HepG2 (cell line): ENCODE results near the gene BIRC5. TPM values are rescaled to one million over a fixed set of nuclear protein-coding genes. Genes with fewer than 3 reads are reported as not detected.

Experiments
- ATAC-seq: fragments of 200-7000 bp; cut with Tn5 transposase; 3 replicates; pipeline ENCODE4 v1.9.1; 2020; ENCODE audit warnings: mild to moderate bottlenecking, moderate library complexity
- BruUV-seq: library from RNA; stranded (reverse); fragments of 400-500 nt; replicated peaks from 2 replicates; lab custom pipeline; 2021; lab: Mats Ljungman, UMichigan
- CTCF ChIA-PET: fragments of 300-600 bp; formaldehyde crosslinking; extraction: SDS; loops from one replicate; lab custom pipeline; 2021; ENCODE audit warnings: low total read pairs, inconsistent platforms, low intra/inter-chr PET ratio; lab: Yijun Ruan, JAX
- POLR2A ChIA-PET: fragments of 350-600 bp; sonication (Branson Sonifier 250); formaldehyde crosslinking; loops from one replicate; lab custom pipeline; 2020; ENCODE audit warnings: antibody characterized with exemption, inconsistent platforms; lab: Yijun Ruan, JAX
- DNase-seq: peaks from one replicate; pipeline ENCODE4 v3.0.0-alpha.2; 2015; ENCODE audit warnings: low spot score
- FAIRE-seq: peaks from 3 replicates; lab custom pipeline; 2011; peaks lifted over from hg19 to GRCh38; lab: Jason Lieb, UNC
- H2AFZ ChIP-seq: one replicate; pipeline ENCODE4 v1.6.1; 2011; ENCODE audit warnings: low read length, inconsistent platforms
- H3K27ac ChIP-seq: fragments of 300-600 bp; 3 replicates; pipeline ENCODE4 v1.8.0; 2011; ENCODE audit warnings: mixed run types, mild to moderate bottlenecking, mixed read lengths, low read length, inconsistent platforms; ENCODE audit not compliant: insufficient read depth; ENCODE audit errors: extremely low read length
- H3K27me3 ChIP-seq, 2 experiments: fragments of 200-600 bp in 1 of 2; 2 replicates in 1 of 2; 3 replicates in 1 of 2; pipeline versions ENCODE4 v1.6.0 to v1.8.0; 2011; ENCODE audit warnings: low read length in 2 of 2, mild to moderate bottlenecking in 2 of 2, moderate library complexity in 2 of 2, inconsistent platforms in 1 of 2; ENCODE audit not compliant: insufficient read depth in 2 of 2, control insufficient read depth in 1 of 2
- H3K36me3 ChIP-seq, 2 experiments: fragments of 200-600 bp in 1 of 2; replicated peaks in 1 of 2; 2 replicates in 1 of 2; 3 replicates in 1 of 2; pipeline versions ENCODE4 v1.5.1 to v1.8.0; 2011; ENCODE audit warnings: low read length in 2 of 2, inconsistent platforms in 1 of 2; ENCODE audit not compliant: insufficient read depth in 2 of 2, control insufficient read depth in 1 of 2
- H3K4me1 ChIP-seq: 2 replicates; pipeline ENCODE4 v1.5.1; 2012; ENCODE audit warnings: low read length, inconsistent platforms; ENCODE audit not compliant: insufficient read depth
- H3K4me2 ChIP-seq: 2 replicates; pipeline ENCODE4 v1.6.0; 2011; ENCODE audit warnings: low read depth, low read length, inconsistent platforms
- H3K4me3 ChIP-seq, 3 experiments: fragments of 200-600 bp in 1 of 3; sonication (generic), shearing (Covaris generic) in 1 of 3; replicated peaks in 1 of 3; 2 replicates each; pipeline ENCODE4 v1.5.1; 2011 to 2016; ENCODE audit warnings: low read length in 3 of 3, inconsistent platforms in 2 of 3, low read depth in 2 of 3, mild to moderate bottlenecking in 2 of 3, control low read depth in 1 of 3, mixed read lengths in 1 of 3; ENCODE audit not compliant: insufficient read depth in 1 of 3
- H3K79me2 ChIP-seq: one replicate; pipeline ENCODE4 v1.6.1; 2011; ENCODE audit warnings: low read length, inconsistent platforms; ENCODE audit not compliant: insufficient read depth
- H3K9ac ChIP-seq: 2 replicates; pipeline ENCODE4 v1.6.0; 2011; ENCODE audit warnings: mild to moderate bottlenecking, low read depth, low read length, inconsistent platforms; ENCODE audit not compliant: insufficient read depth
- H3K9me3 ChIP-seq: 2 replicates; pipeline ENCODE4 v1.5.1; 2012; ENCODE audit warnings: mild to moderate bottlenecking, low read length
- H4K20me1 ChIP-seq: 2 replicates; pipeline ENCODE4 v1.6.0; 2011; ENCODE audit warnings: inconsistent platforms, mild to moderate bottlenecking, low read length, moderate library complexity; ENCODE audit not compliant: insufficient read depth
- KAT8 ChIP-seq: IDR thresholded peaks from 2 replicates; pipeline ENCODE4 v1.6.1; 2016; ENCODE audit warnings: missing genetic modification reagents, missing compliant biosample characterization
- KDM6A ChIP-seq: IDR thresholded peaks from 2 replicates; pipeline ENCODE4 v1.6.1; 2016; ENCODE audit warnings: low read depth
- PAX8 ChIP-seq: sonication (generic); formaldehyde crosslinking; IDR thresholded peaks from 2 replicates; pipeline ENCODE4 v1.8.0; 2022; ENCODE audit warnings: mild to moderate bottlenecking, missing genetic modification reagents, borderline replicate concordance
- RAD51 ChIP-seq: fragments of 450-650 bp; IDR thresholded peaks from 2 replicates; pipeline ENCODE4 v1.6.1; 2016; ENCODE audit warnings: borderline replicate concordance
- RFX1 ChIP-seq: fragments of 450-650 bp; IDR thresholded peaks from 2 replicates; pipeline ENCODE4 v1.6.1; 2017
- SIX4 ChIP-seq: sonication (generic); formaldehyde crosslinking; IDR thresholded peaks from 2 replicates; pipeline ENCODE4 v1.4.0; 2020; ENCODE audit warnings: missing genetic modification reagents
- SMARCE1 ChIP-seq: fragments of 450-650 bp; IDR thresholded peaks from 2 replicates; pipeline ENCODE4 v1.6.1; 2017; ENCODE audit warnings: borderline replicate concordance
- SNAPC2 ChIP-seq: sonication (generic); formaldehyde crosslinking; IDR thresholded peaks from 2 replicates; pipeline ENCODE4 v1.8.1; 2022; ENCODE audit warnings: mild to moderate bottlenecking, missing genetic modification reagents
- ZNF570 ChIP-seq: sonication (generic); formaldehyde crosslinking; IDR thresholded peaks from 2 replicates; pipeline ENCODE4 v1.4.0; 2020; ENCODE audit warnings: mild to moderate bottlenecking, missing genetic modification reagents, borderline replicate concordance
- ZNF724P ChIP-seq: sonication (generic); formaldehyde crosslinking; IDR thresholded peaks from 2 replicates; pipeline ENCODE4 v1.8.0; 2022; ENCODE audit warnings: missing genetic modification reagents, borderline replicate concordance
- ZNF788 ChIP-seq: sonication (generic); formaldehyde crosslinking; IDR thresholded peaks from 2 replicates; pipeline ENCODE4 v1.5.0; 2020; ENCODE audit warnings: mild to moderate bottlenecking, missing genetic modification reagents, borderline replicate concordance
- WGBS: methylation state at CpG from one replicate; pipeline ENCODE4 v1.1.6; 2017; ENCODE audit warnings: low lambda C conversion rate; 5-methylcytosine and 5-hydroxymethylcytosine counted together
- in situ Hi-C: cut with HindIII; loops from 2 replicates; pipeline ENCODE4 v1.10.0; 2017; ENCODE audit warnings: low pct_unique_long_range_greater_than_20kb; ENCODE audit not compliant: extremely low pct_ligation_motif_present
- intact Hi-C: fragments of 100-400 bp; cut with micrococcal nuclease; formaldehyde crosslinking; loops from one replicate; pipeline ENCODE4 v1.10.0; 2022; ENCODE audit not compliant: unreplicated experiment
- polyA plus RNA-seq, 8 experiments: library from polyadenylated mRNA; depleted of rRNA in 3 of 8; stranded (reverse) in 7 of 8; unstranded in 1 of 8; fragments of >200 nt; fragmentation: Illumina TruSeq in 4 of 8; extraction: Trizol in 4 of 8; gene quantifications; 2 replicates each; pipeline versions ENCODE4 v1.2.1 to v1.2.3, GENCODE V29; 2011 to 2016; ENCODE audit warnings: low read depth in 4 of 8, missing spikeins in 1 of 8, mixed read lengths in 1 of 8; ENCODE audit not compliant: insufficient read depth in 1 of 8
- total RNA-seq, 5 experiments: library from RNA; depleted of rRNA; stranded (reverse); fragments of >200 nt; fragmentation: Illumina TruSeq; extraction: Trizol; gene quantifications; 2 replicates each; pipeline ENCODE4 v1.2.3, GENCODE V29; 2016; ENCODE audit warnings: low read depth in 1 of 5
- TF ChIP-seq, protein P1 (sequence below): sonication (generic); formaldehyde crosslinking; IDR thresholded peaks from 2 replicates; pipeline ENCODE4 v1.5.0; 2020; ENCODE audit warnings: mild to moderate bottlenecking, missing genetic modification reagents, borderline replicate concordance
- TF ChIP-seq, protein P2 (sequence below): sonication (generic); formaldehyde crosslinking; IDR thresholded peaks from 2 replicates; pipeline ENCODE4 v1.4.0; 2020; ENCODE audit warnings: missing genetic modification reagents, borderline replicate concordance
- TF ChIP-seq, protein P3 (sequence below): sonication (generic); formaldehyde crosslinking; IDR thresholded peaks from 2 replicates; pipeline ENCODE4 v1.4.0; 2020; ENCODE audit warnings: missing genetic modification reagents

BIRC5 gene
- total and polyA plus RNA-seq, 2 of the 13 experiments (the other 11 are each of a cell fraction or from before 2014, with no cell fraction given): 30.3 to 135 TPM

DNA sequence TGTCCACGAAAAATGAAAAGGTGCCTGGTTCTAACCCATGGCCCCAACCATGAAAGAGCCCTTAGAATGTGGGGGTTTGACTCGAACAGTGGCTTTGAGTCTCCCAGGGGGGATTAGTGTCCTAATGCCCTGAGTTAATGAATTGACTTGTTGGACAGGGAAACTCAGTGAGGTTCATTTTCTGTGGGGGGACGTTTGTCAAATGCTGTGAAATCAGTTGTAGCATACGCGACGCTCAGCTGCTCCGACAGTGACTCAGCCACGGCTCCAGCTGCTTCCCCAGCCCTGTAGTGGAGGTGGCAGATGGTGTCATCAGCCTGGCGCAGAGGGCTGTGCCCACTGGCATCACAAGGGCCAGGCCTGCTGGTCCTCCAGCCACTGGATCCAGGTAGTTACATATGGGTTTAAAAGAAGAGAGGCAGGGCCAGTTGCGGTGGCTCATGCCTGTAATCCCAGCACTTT lies 13.4 kb downstream of the BIRC5 start:
- in situ Hi-C loops (no loop called here), intact Hi-C loops (no loop called here)
- CTCF ChIA-PET: no interaction called here
- H3K79me2 ChIP-seq: no peaks in the 10 kb centered on the region
- H4K20me1 ChIP-seq: no peaks in the 10 kb centered on the region
- DNase-seq: no peak
- H3K9me3 ChIP-seq: no peaks in the 10 kb centered on the region
- peaks cover 20% of the 10 kb centered on the region; the same call in 1 of the 2 replicates for H3K4me1 ChIP-seq
- no peak for TF ChIP-seq KDM6A
- TF ChIP-seq, protein P1, sequence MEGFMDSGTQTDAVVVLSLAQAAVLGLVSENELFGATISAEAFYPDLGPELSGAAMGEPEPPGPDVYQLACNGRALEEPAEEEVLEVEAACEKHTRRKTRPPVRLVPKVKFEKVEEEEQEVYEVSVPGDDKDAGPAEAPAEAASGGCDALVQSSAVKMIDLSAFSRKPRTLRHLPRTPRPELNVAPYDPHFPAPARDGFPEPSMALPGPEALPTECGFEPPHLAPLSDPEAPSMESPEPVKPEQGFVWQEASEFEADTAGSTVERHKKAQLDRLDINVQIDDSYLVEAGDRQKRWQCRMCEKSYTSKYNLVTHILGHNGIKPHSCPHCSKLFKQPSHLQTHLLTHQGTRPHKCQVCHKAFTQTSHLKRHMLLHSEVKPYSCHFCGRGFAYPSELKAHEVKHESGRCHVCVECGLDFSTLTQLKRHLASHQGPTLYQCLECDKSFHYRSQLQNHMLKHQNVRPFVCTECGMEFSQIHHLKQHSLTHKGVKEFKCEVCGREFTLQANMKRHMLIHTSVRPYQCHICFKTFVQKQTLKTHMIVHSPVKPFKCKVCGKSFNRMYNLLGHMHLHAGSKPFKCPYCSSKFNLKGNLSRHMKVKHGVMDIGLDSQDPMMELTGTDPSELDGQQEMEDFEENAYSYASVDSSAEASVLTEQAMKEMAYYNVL (CRISPR knock-in tag): no peak
- TF ChIP-seq SNAPC2 (CRISPR knock-in tag): no peak
- TF ChIP-seq PAX8 (CRISPR knock-in tag): no peak
- TF ChIP-seq ZNF570 (CRISPR knock-in tag): no peak
- TF ChIP-seq ZNF724P (CRISPR knock-in tag): no peak
- no peak for TF ChIP-seq RAD51
- TF ChIP-seq SIX4: no peak
- TF ChIP-seq, protein P2, sequence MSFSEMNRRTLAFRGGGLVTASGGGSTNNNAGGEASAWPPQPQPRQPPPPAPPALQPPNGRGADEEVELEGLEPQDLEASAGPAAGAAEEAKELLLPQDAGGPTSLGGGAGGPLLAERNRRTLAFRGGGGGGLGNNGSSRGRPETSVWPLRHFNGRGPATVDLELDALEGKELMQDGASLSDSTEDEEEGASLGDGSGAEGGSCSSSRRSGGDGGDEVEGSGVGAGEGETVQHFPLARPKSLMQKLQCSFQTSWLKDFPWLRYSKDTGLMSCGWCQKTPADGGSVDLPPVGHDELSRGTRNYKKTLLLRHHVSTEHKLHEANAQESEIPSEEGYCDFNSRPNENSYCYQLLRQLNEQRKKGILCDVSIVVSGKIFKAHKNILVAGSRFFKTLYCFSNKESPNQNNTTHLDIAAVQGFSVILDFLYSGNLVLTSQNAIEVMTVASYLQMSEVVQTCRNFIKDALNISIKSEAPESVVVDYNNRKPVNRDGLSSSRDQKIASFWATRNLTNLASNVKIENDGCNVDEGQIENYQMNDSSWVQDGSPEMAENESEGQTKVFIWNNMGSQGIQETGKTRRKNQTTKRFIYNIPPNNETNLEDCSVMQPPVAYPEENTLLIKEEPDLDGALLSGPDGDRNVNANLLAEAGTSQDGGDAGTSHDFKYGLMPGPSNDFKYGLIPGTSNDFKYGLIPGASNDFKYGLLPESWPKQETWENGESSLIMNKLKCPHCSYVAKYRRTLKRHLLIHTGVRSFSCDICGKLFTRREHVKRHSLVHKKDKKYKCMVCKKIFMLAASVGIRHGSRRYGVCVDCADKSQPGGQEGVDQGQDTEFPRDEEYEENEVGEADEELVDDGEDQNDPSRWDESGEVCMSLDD (CRISPR knock-in tag): no peak
- TF ChIP-seq KAT8 (CRISPR knock-in tag): no peak
- TF ChIP-seq, protein P3, sequence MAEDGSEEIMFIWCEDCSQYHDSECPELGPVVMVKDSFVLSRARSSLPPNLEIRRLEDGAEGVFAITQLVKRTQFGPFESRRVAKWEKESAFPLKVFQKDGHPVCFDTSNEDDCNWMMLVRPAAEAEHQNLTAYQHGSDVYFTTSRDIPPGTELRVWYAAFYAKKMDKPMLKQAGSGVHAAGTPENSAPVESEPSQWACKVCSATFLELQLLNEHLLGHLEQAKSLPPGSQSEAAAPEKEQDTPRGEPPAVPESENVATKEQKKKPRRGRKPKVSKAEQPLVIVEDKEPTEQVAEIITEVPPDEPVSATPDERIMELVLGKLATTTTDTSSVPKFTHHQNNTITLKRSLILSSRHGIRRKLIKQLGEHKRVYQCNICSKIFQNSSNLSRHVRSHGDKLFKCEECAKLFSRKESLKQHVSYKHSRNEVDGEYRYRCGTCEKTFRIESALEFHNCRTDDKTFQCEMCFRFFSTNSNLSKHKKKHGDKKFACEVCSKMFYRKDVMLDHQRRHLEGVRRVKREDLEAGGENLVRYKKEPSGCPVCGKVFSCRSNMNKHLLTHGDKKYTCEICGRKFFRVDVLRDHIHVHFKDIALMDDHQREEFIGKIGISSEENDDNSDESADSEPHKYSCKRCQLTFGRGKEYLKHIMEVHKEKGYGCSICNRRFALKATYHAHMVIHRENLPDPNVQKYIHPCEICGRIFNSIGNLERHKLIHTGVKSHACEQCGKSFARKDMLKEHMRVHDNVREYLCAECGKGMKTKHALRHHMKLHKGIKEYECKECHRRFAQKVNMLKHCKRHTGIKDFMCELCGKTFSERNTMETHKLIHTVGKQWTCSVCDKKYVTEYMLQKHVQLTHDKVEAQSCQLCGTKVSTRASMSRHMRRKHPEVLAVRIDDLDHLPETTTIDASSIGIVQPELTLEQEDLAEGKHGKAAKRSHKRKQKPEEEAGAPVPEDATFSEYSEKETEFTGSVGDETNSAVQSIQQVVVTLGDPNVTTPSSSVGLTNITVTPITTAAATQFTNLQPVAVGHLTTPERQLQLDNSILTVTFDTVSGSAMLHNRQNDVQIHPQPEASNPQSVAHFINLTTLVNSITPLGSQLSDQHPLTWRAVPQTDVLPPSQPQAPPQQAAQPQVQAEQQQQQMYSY (CRISPR knock-in tag): no peak
- TF ChIP-seq SMARCE1: no peak
- TF ChIP-seq ZNF788 (CRISPR knock-in tag): no peak
- TF ChIP-seq RFX1: no peak
- peaks cover 16 to 27% of the 10 kb centered on the region in 2 experiments for H3K36me3 ChIP-seq
- no peak for ATAC-seq
- no peak overlapping the region for H3K4me3 ChIP-seq
- no TSS peak for BruUV-seq
- peaks cover 10 to 38% of the 10 kb centered on the region in 2 experiments for H3K27me3 ChIP-seq
- H3K4me2 ChIP-seq: no peak overlapping the region
- POLR2A ChIA-PET: no interaction called here
- no peak overlapping the region for H3K9ac ChIP-seq
- H2AFZ ChIP-seq: no peak overlapping the region
- H3K27ac ChIP-seq: no peak overlapping the region
- 60% methylated on average over 10 of the region's 10 CpGs for WGBS
- FAIRE-seq: no peak
